ENCODE measurements around the gene CALB2. TPM values are rescaled to one million over a fixed set of nuclear protein-coding genes. Genes with fewer than 3 reads are reported as not detected.

CALB2 gene
- total and polyA plus RNA-seq, 2 donors (not counting 1 experiment from before 2014, with no cell fraction given) = not detected

DNA sequence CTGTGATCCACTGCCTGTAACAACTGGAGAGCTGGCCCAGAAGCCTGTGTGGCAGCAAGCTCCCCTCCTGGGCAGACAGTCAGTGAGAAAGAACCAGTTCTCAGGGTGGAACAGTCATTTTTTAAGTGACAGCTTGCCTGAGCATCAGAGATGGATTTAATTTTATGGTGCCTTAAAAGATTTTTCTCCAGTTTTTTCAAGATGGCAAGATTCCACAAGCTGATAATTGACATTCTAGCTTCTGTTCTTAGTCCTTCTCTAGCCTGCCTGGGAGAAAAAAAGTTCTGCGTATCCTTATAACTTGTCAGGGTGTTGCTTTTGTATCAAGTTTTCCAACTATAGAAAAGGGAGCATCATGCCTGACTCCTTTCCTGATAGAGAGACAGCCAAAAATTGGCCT, 21.2 kb downstream of the CALB2 start:
- Histone ChIP-seq H2AFZ (ENCODE audit: insufficient read depth, low read depth, low read length, poor library complexity, severe bottlenecking) (no peak overlapping the region), H3K36me3 (replicated peaks in 1 of 2; ENCODE audit: control extremely low read depth in 1 of 2, control insufficient read depth in 1 of 2, extremely low read depth in 1 of 2, insufficient read depth in 2 of 2, low read length in 1 of 2) (no peaks in the 10 kb centered on the region), H3K4me2 (replicated peaks; ENCODE audit: low read depth, low read length, poor library complexity, severe bottlenecking) (no peak overlapping the region), H3K9ac (ENCODE audit: low read length) (no peak overlapping the region), H3K27ac (ENCODE audit: low read length in 2 of 2) (no peak overlapping the region), H3K79me2 (ENCODE audit: control insufficient read depth, insufficient read depth, low read length) (no peaks in the 10 kb centered on the region), H3K4me1 (ENCODE audit: control insufficient read depth in 2 of 2, insufficient read depth in 2 of 2, low read length in 2 of 2) (no peaks in the 10 kb centered on the region), H4K20me1 (ENCODE audit: control insufficient read depth, insufficient read depth, low read length, poor library complexity, severe bottlenecking) (no peaks in the 10 kb centered on the region), H3K9me3 (ENCODE audit: control extremely low read depth in 1 of 3, control insufficient read depth in 2 of 3, insufficient read depth in 1 of 3, low read length in 2 of 3) (peaks cover 0 to 6% (median 0%) of the 10 kb centered on the region in 3 donors), H3K4me3 (ENCODE audit: control extremely low read depth in 1 of 5, extremely low read depth in 1 of 5, insufficient read depth in 1 of 5, low read depth in 2 of 5, low read length in 4 of 5) (no peak overlapping the region), H3K27me3 (replicated peaks in 1 of 4; ENCODE audit: control extremely low read depth in 1 of 4, control insufficient read depth in 3 of 4, insufficient read depth in 4 of 4, low read length in 3 of 4) (no peaks in the 10 kb centered on the region)
- no CpG with 5 or more reads among the region's 1 CpG for WGBS (ENCODE audit: insufficient coverage)
- peaks cover 31% of the 10 kb centered on the region for H3K27me3 Mint-ChIP-seq
- POLR2A ChIA-PET = no interaction called here
- no peak for DNase-seq
- peaks cover 5% of the 10 kb centered on the region for H3K9me3 Mint-ChIP-seq (ENCODE audit: insufficient read depth)
- ATAC-seq (ENCODE audit: low read depth) = no peak
- intact Hi-C loops (cut with micrococcal nuclease) = no loop called here
- H3K27ac Mint-ChIP-seq = no peak overlapping the region
- TF ChIP-seq EZH2 (IDR thresholded peaks at IDR 0.05; ENCODE audit: borderline replicate concordance, insufficient read depth, low read depth, low read length, poor library complexity, severe bottlenecking) = no peak
- H3K4me3 Mint-ChIP-seq = no peak overlapping the region
- CTCF ChIA-PET = interaction anchor here (0.6 kb wide), 1 partner anchor 13 kb away, joined by 3 read pairs; no protein-coding TSS in a partner anchor
- H3K4me1 Mint-ChIP-seq = no peaks in the 10 kb centered on the region

DNA sequence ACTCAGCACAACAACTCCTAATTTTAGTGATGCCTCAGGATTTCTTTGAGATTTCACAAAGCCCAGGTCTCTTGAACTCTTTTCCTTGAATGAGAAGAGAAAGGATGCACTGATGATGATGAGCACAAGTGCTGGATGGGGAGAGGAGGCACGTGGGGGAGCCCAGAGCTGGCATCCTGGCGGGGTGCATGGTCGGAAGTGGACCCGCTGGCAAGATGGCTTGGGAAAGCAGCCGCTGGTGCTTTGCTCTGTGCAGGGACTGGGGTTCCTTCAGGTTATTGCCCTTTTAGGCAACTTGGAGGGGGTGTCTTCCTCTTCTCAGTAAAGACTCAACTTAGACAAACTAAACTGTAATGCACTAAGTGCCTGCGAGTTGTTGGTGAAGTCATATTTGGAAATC, 22.3 kb downstream of the CALB2 start:
- Histone ChIP-seq H4K20me1 (ENCODE audit: control insufficient read depth, insufficient read depth, low read length, poor library complexity, severe bottlenecking) (no peaks in the 10 kb centered on the region), H3K9ac (ENCODE audit: low read length) (no peak overlapping the region), H3K4me2 (replicated peaks; ENCODE audit: low read depth, low read length, poor library complexity, severe bottlenecking) (no peak overlapping the region), H3K27me3 (replicated peaks in 1 of 4; ENCODE audit: control extremely low read depth in 1 of 4, control insufficient read depth in 3 of 4, insufficient read depth in 4 of 4, low read length in 3 of 4) (peaks cover 0 to 2% (median 0%) of the 10 kb centered on the region in 4 experiments), H3K27ac (ENCODE audit: low read length in 2 of 2) (no peak overlapping the region), H3K9me3 (ENCODE audit: control extremely low read depth in 1 of 3, control insufficient read depth in 2 of 3, insufficient read depth in 1 of 3, low read length in 2 of 3) (peaks cover 0 to 6% (median 0%) of the 10 kb centered on the region in 3 donors), H3K36me3 (replicated peaks in 1 of 2; ENCODE audit: control extremely low read depth in 1 of 2, control insufficient read depth in 1 of 2, extremely low read depth in 1 of 2, insufficient read depth in 2 of 2, low read length in 1 of 2) (no peaks in the 10 kb centered on the region), H3K79me2 (ENCODE audit: control insufficient read depth, insufficient read depth, low read length) (no peaks in the 10 kb centered on the region), H2AFZ (ENCODE audit: insufficient read depth, low read depth, low read length, poor library complexity, severe bottlenecking) (no peak overlapping the region), H3K4me3 (ENCODE audit: control extremely low read depth in 1 of 5, extremely low read depth in 1 of 5, insufficient read depth in 1 of 5, low read depth in 2 of 5, low read length in 4 of 5) (no peak overlapping the region), H3K4me1 (ENCODE audit: control insufficient read depth in 2 of 2, insufficient read depth in 2 of 2, low read length in 2 of 2) (no peaks in the 10 kb centered on the region)
- ATAC-seq (ENCODE audit: low read depth) (no peak), DNase-seq (no peak)
- intact Hi-C loops (cut with micrococcal nuclease) = no loop called here
- Mint-ChIP-seq H3K9me3 (ENCODE audit: insufficient read depth) (peaks cover 5% of the 10 kb centered on the region), H3K4me3 (no peak overlapping the region), H3K27ac (no peak overlapping the region), H3K4me1 (no peaks in the 10 kb centered on the region), H3K27me3 (peaks cover 41% of the 10 kb centered on the region)
- CTCF ChIA-PET = no interaction called here
- TF ChIP-seq, protein P1, sequence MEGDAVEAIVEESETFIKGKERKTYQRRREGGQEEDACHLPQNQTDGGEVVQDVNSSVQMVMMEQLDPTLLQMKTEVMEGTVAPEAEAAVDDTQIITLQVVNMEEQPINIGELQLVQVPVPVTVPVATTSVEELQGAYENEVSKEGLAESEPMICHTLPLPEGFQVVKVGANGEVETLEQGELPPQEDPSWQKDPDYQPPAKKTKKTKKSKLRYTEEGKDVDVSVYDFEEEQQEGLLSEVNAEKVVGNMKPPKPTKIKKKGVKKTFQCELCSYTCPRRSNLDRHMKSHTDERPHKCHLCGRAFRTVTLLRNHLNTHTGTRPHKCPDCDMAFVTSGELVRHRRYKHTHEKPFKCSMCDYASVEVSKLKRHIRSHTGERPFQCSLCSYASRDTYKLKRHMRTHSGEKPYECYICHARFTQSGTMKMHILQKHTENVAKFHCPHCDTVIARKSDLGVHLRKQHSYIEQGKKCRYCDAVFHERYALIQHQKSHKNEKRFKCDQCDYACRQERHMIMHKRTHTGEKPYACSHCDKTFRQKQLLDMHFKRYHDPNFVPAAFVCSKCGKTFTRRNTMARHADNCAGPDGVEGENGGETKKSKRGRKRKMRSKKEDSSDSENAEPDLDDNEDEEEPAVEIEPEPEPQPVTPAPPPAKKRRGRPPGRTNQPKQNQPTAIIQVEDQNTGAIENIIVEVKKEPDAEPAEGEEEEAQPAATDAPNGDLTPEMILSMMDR (IDR thresholded peaks at IDR 0.05) = no peak
- no peak for TF ChIP-seq EZH2 (IDR thresholded peaks at IDR 0.05; ENCODE audit: borderline replicate concordance, insufficient read depth, low read depth, low read length, poor library complexity, severe bottlenecking)
- WGBS (ENCODE audit: insufficient coverage) = 40% methylated on average over 4 of the region's 6 CpGs
- POLR2A ChIA-PET = no interaction called here
